HG03175 (cell line): ENCODE measurements around the gene PDK2.

Experiments
- ATAC-seq: cut with Tn5 transposase; IDR thresholded peaks from one replicate; pipeline ENCODE4 v1.9.1; 2021; ENCODE audit warnings: mild to moderate bottlenecking, moderate library complexity; ENCODE audit not compliant: unreplicated experiment

PDK2 gene

DNA sequence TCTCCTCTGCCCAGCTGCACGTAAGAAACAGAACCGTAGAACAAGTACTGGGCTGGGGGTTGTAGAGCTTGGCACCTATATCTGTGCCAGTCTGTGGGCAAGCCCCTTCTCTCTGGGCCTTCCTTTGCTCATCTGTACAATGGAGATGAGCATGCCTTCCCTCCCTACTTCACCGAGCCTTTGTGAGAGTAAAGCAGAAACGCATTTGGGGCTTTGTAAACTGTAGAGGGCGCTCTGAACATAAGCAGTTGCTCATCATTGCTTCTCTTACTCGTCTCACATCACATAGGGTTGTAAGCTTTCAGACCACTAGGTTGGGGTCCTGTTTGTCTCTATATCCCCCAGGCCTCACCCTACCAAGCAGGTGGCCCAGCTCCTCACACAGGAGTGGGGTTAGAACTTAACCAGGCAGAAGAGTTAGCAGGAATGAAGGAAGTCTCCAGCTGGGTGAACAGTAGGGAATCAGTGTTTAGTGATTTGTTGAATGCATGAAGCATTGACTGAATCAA lies 19.8 kb downstream of the PDK2 start:
- ATAC-seq, result no peak

DNA sequence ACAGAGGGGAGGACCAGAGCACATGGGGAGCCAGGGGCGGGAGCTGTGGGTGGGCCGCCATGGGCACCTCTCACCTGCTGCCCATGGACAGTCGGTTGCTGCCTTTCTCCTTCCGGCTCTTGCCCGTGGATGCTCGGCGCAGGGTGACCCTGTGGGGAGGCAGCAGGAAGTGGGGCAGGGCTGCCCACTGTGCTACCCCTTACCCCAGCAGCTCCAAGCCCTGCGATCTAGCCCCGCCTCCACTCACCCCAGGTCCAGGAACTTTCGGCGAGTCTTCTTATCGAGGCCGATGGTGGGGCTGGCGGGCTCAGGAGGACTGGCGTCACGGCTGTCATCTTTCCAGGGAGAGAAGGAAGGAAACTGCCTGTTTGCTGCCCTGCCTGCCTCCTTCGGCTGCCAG lies 20.6 kb downstream of the PDK2 start:
- no peak for ATAC-seq

DNA sequence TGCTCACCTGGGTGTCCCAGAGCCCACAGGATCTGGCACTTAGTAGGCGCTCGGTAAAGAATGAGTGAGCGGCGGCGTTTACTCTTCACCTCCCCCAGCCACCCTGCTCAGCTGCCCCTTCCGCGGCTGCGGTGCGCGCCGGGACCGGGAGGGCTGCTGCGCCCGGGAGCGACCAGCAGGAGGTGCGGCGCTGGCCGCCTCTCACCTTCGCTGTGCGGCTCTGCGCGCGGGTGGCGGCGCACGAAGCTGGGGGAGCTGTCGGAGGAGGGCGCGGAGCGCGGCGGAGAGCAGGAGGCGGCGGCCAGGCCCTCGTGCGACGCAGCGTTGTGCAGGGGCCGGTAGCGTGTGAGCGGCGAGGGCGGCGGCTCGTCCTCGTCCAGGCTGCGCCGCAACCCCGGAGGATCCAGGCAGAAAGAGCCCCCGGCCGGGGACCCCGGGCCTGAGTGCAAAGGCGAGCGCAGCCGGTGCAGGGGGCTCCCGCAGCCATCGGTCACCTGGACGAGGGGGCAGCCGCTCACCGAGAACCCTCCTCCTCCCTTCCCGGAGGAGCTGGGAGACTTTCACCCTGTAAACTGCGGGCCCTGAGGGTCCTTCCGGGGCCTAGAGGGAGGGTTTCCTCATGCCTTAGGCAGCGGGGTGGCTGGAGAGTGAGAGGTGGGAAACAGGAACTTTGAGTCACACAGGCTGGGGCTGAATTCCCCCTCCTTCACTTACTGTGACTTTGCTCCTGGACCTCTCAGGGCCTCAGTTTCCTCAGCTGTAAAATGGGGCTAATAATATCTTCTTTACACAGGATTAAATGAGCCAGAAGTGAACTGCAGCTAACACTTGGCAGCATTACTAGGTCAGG lies 22.3 kb downstream of the PDK2 start:
- ATAC-seq, result no peak

DNA sequence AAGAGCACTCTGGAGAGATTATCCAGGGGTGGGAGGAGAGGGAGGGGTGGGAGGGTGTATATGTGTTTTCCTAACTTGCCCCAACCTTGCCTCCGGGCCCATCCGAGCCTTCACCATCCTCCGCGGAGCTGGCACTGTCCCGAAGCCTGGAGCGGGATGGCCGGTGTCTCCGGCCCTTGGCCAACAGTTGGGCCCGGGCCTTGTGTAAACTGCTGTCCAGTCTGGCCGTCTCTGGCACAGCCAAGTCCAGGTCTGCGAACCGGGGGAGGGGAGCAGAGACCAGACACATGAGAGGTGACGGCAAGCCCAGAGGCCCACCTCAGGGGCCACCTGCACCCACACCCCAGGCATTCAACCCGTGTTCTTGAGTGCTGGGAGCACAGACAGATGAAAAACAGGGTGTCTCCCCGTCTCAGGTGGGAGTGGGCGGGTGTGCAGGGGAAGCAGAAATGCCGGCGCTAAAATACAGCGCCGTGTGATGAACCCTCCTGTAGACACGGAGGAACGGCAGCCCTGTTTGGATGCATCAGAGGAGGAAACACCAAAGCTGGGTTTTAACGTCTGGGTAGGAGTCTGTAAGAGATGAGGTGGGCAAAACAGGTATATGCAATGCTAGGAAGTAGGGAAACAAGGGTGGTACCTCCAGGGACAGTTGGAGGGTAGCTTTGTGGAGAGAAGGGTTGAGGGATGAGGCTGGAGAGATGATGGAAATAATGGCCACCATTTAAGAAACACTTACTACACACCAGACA lies 23.1 kb downstream of the PDK2 start:
- ATAC-seq, result no peak

DNA sequence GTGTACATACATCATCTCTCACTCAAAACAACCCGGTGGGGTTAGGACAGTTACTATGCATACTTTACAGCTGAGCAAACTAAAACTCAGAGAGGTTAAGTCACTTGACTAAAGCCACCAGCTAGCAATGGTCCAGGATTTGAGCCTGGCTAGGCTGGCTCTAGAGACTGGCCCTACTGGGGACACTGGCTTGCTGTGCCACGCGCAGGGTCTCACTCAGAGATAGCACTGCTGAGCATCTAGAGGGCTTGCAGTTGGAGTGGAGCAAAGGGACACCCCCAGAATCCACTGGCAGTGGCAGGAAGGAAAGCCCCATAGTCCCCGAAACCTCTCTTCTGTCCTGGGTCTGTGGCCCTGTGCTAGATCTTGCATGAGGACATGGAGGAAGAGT lies 23.7 kb downstream of the PDK2 start:
- no peak for ATAC-seq

DNA sequence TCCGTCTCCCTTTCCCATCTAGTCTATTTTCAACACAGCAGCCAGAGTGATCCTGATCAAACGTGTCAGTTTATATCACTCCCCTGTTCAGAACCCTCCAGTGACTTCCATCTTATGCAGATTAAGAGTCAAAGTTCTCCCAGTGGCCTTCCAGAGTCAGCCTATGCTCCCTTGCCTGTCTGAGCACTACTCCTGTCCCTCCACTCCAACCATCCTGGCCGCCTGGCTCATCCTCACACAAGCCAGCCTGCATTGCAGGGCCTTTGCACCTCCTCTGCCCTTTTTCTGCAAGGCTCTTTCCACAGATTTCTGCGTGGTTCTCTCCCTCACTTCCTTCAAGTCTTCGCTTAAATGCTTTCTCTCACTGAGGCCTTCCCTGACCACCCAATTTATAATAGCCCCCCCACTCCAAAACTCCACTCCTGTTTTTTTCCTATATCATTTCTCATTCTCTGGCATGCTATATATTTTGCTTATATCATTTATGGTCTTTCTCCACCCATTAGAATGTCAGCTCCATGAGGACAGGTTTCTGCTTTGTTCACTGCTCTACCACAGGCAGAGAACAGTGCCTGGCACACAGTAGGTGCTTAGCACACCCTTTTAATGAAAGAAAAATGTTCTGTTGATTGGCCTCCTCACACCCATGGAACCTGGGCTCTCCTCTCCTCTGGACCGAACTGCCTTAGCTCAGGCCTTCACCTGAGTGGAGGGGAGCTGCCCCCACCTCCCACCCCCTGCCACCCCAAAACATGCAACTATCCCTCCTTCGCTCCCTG lies 25.5 kb downstream of the PDK2 start:
- no peak for ATAC-seq

DNA sequence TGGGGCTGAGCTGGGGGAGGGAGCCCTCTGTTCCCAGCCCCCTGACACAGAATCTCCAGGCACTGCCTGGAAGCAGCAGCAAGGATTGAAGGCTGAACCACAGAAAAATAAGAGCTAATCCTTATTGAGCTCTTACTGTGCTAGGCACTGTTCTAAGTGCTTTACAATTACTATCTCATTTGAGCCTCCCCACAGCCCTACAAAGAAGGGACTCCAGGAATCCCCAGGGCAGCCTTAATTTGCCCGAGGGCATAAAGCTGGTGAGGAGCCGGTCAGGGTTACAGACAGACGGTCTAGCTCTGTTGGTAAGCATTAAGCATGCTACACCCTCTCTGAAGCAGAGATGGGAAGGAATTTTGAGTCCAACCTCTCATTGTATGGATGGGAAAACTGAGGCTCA lies 27.8 kb downstream of the PDK2 start:
- ATAC-seq, result no peak

DNA sequence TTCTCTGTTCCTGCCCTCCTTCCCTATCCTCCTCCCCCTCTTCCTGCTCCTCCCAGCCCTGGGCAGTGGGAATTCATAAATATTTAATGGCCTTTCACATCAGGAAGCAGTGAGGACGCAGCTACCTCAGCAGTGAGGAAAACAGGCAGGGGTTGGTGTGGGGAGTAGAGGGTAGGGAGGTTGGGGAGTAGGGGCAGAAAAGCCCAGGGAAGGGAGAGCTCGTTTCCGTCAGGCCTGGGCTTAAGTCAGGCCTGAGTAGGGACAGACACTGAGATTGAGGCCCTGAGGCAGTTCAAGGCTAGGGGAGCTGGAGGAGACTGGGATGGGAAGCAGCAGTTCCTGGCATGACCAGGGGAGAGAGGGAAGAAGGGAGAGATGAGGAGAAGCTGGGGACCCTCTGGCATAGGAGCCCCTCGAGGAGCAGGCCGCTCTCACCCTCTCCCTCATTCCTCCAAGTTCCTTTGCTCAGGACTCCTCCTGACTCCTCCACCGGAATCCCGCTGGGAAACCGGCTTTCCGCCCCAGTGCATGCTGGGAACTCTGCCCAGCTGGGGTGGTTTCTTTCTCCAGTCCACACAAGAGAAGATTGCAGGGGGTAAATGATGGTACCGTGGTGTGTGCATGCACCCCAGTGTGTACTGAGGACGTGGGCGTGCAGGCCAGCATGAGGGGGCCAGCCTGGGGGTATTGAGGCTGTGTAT lies 28.6 kb downstream of the PDK2 start:
- ATAC-seq, result no peak

DNA sequence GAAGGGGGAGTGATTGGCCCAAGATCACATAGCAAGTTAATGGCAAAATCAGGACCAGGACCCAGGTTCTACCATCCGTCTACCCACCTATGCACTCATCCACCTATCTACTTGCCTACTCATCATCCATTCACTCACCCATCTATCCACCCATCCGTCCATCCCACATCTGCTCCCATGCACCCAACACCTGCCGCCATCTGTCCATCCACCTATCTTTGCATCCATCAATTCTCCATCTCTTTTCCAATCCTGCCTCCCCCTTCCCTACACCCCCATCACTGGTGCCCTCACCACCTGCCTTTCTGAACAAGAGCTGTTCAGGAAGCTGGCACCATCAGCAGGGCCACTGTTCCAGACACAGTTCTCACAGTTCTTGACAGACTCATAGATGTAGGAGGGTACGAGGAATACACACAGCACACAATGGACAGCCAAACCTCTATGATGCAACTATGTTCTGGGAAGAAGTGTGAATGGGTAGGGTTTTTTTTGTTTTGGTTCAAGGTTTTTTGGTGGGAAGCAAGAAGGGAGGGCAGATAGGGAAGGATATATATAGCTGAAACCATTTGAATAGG lies 30.4 kb downstream of the PDK2 start:
- no peak for ATAC-seq

DNA sequence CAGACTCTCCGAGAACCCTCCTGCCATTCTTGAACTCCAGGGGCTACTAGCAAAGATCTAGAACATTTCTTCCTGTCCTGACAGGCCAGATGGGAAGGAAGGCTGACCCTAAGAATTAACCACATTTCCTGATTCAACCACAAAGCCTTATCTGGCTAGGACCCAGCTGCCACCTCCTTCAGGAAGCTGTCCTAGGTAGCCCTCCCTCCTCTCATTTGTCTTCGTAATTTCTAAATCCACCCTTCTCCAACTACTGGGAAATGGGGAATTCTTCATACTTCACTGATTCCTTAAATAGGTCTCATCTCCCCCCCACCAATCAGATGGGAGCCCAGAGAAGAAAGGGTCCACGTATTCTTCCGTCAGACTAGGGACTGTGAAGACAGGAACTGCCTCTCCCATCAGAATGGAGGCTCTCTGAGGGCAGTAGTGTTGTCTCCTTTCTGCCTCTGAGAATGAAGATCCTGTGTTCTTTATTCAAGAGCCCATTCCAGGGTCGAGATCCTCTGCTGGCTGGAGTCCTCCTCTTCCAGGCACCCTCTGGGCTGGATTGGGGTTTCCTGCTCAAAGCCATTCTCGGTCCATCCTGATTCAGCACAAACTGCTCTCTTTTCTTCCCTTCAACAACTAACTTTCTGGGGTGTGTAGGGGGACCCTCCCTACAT lies 32.7 kb downstream of the PDK2 start:
- no peak for ATAC-seq

DNA sequence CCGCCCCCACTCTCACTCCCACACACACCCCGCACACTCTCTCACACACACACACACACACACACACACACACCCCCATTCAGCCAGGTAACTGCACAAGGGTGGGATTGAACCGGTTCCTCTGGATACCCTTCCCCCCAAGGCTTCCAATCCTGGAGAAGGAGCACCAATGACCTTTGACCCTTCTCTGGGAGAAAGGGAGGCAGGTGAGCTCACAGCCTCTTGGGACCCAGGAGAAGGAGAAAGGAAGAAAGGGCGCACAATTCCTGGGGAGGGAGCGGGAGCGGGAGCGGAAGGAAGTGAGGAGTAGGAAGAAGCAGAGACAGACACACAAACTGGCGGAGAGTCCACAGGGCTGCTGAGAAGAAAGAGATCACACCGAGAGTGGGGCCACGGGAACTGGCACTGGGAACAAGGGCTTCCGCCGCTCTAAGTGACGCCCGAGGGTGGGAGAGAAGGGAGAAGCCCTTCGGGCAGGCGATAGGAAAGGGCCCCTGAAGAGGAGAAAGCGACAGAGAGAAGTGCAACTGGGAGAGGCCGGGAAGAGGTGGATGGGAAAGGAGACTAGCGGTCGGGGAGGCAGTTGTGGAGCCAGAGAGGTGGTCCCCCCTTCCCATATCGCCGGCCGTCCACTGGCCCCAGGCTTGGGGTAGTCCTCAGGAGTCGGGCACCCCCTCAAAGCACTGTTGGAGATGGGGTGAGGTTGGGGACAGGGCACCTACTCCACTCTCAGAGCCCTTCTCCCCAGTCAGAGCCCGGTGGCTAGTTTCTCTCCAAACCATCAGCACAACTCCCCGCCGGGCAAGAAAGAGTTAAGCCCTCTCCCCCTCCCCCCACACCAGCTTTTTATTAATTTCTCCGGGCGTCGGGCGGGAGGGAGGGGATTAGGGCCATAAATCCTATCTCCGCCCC lies 33.5 kb downstream of the PDK2 start:
- ATAC-seq, result no peak

DNA sequence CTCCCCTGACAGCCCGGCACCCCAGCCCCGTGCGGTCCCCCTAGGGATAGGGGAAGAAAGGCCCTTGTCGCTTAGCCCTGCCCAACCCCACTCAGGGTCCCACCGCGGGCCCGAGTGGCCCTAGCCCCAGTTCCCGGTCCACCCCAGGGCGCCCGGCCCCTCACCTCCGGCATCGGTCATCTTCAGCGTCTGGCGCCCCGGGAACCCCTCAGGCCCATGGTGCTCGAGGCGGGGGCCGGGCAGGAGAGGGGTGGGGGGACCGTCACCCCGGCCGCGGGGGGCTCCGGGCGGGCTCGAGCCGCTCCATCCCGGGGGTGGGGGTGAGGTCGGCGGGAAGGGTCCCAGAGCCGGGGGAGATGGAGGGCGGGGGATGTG lies 34.2 kb downstream of the PDK2 start:
- ATAC-seq, result no peak

DNA sequence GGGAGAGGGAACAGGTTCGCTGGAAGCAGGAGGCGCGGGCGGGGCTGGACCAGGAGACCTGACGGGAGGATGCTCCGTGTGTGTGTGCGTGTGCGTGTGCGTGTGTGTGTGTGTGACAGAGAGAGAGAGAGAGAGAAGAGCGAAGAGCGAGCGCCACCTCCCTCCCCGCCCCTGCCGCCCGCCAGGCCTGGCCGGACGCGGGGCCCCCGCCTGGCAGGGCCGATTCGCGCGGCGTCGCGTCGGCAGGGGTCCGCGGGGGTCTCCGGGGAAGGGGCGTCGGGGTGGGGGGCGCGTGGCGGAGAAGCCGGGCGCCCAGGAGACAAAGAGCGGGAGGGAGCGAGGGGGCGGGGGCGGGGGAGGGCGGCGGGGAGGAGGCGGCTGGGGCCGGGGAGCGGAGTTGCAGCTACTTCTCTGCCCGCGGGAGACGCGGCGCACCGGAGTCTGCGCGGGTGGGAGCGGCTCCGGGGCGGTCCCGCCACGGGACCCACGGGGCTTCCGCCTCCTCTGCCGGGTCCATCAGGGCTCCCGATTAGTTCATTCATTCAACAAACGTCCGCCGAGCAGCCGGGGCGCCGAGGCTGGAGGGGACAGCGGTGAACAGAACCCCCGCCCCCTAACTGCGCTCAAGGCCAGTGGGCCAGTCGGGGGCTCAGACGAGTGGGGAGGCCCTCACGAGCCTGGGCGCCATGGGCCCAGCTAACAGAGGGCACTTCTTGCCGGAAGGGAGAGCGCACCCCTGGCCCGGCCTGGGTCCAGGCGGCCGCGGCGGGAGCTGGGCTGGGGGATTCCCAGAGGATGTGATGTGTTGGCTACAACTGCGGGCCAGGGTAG lies 34.8 kb downstream of the PDK2 start, which contains the start of gene SAMD14:
SAMD14 (minus strand) TSS at position 433 of the 831 bp plus-strand sequence. CDS start 5,201 bp downstream, outside the sequence.
- no peak for ATAC-seq

DNA sequence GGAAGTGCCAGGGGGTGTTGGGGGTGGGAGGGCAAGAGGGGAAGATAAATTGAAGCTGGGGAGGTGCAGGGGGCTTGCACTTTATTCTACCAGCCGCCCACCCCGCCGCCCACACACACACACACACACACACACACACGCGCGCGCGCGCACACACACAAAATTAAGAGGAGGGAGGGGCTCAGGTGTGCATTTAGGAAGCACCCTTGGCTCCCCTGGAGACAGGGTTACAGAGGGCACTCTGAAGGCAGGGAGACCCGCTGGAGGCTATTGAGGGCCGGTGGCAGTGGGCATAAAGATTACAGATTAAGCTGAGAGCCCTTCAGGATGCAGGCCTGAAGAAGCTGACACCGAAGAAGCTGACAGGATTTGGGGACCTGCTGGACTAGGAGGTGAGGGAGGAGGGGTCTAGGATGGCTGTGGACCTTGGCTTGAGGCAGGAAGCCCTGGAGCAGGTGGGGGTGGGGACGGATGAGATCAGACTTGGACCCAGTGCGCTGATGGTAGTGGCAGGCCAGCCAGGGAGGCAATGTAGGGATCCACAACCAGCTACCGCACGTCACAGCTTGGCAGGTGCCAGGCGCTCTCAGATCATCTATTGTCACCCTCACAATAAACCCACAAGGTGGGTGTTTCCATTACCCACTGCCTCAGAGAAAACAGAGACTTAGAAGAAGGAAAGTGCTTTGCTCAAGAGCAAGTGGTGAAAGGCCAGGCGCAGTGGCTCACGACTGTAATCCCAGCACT lies 35.6 kb downstream of the PDK2 start:
- ATAC-seq, result no peak

DNA sequence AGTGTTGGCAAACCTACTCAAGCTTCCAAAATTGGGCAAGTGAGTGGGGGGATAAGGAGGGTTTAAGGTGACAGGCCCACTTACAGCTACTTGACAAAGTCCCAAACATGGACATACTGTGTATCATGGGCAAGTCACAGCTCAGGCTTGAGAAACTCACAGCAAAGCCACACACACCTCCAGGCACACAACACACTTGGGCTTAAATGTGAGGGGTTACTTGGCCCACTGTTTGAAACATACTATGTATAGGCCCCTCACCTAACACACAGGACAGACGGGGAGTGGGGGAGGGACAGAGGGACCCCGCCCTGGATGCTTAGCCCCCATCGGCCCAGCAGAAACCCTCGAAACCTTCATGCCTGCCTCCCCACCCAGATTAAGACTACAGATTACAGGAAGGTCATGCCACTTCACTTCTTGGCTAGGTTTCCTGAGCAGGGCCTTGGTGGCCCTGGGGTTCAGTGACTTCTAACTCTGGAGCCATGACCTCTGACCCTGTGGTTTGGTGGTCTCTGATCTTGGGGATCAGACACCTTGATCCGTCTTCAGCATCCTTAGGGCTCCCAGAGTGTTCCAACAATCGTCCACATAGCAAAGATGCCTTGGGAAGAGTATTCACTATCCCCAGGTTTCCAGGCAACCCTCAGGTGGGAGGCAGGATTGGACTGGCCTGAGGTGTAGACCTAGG lies 37.1 kb downstream of the PDK2 start:
- ATAC-seq, result no peak

DNA sequence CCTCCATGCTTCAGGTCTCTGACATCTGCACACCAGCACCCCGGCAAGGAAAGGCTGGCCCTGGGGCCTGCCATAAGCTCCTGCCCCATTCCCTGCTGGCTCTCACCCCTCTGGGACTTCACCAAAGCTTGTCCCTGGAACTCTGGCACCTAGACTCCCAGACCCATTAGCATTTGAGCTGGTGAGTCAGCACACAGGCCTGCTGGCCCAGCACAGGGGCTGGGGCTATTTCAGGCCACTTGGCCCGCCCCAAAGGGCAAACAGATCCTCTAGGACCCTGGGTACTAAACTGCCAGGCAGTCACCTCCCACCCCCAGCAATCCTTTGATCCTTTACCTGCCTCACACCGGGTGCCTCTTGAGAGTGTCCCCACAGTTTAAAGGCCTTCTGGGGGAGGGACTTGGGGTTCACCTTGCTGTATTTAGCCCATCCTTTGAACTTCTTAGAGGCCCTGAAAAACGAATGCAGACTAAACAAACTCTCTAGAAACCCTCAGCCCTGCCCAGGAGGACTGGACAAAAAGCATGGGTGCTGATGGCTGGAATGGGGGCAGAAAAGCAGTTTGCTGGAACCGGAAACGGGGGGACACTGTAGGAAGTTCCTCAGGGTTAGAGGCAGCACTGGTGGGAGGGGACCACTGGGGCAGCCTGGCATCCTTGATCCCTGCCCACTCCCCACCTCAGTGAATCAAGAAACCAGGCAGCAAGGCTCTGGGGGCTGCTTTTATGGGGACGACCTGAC lies 38.0 kb downstream of the PDK2 start:
- ATAC-seq, result no peak
